Ectodermal cell (in vitro differentiated cells): ENCODE measurements around the gene KCNS1.

ENCODE experiments used
- H3K27ac ChIP-seq: 2 replicates; pipeline ENCODE4 v1.7.0; 2013; ENCODE audit warnings: mild to moderate bottlenecking, low read depth, low read length; ENCODE audit not compliant: insufficient read depth, poor library complexity, severe bottlenecking
- H3K27me3 ChIP-seq: 2 replicates; pipeline ENCODE4 v1.7.0; 2013; ENCODE audit warnings: mild to moderate bottlenecking, low read length; ENCODE audit not compliant: insufficient read depth, control insufficient read depth, poor library complexity, severe bottlenecking
- H3K36me3 ChIP-seq: one replicate; pipeline ENCODE4 v1.7.0; 2013; ENCODE audit warnings: low read length; ENCODE audit not compliant: control insufficient read depth, insufficient read depth
- H3K4me1 ChIP-seq: one replicate; pipeline ENCODE4 v1.7.0; 2013; ENCODE audit warnings: low read length; ENCODE audit not compliant: control insufficient read depth, insufficient read depth
- H3K4me3 ChIP-seq: 2 replicates; pipeline ENCODE4 v1.7.0; 2013; ENCODE audit warnings: low read depth, low read length, control low read depth; ENCODE audit not compliant: insufficient read depth
- H3K9me3 ChIP-seq: 2 replicates; pipeline ENCODE4 v1.7.0; 2013; ENCODE audit warnings: mild to moderate bottlenecking, low read length, moderate library complexity; ENCODE audit not compliant: control insufficient read depth
- WGBS, 2 experiments: methylation state at CpG; one replicate each; pipeline ENCODE4 v1.1.7; 2013; ENCODE audit warnings: missing lambda C conversion rate in 2 of 2; 5-methylcytosine and 5-hydroxymethylcytosine counted together

KCNS1 gene

DNA sequence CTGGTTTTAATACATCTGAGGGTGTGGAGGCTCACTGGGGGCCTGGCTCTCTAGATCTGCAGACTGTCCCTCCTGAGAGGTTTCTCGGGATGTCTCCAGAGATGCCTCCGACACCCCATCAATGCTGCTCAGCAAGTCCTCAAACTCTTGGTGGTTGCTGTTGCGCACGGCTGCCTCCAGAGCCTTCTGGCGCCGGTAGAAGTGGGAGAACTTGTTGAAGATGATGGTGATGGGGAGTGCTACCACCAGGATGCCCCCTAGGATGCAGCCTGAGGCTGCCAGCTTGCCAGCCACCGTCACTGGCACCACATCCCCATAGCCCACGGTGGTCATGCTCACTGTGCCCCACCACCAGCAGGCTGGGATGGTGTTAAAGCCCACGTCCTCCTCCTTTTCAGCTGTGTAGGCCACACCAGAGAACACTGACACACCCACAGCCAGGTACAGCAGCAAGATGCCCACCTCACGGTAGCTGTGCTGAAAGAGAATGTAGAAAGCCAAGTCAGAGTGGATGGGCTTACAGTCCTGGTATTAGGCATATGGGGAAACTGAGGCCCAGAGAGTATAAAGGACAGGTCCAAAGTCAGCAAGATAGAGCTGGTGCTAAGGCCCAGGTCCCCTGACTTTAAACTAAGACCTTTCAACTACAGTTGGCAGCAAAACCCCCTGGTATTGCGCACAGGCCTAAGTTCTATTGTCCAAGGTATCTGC is 5.9 kb downstream of the KCNS1 start:
- WGBS, 2 experiments: 93 to 95% methylated on average over 11 of the region's 11 CpGs
- Histone ChIP-seq H3K27me3 (peaks cover 24% of the 10 kb centered on the region), H3K4me1 (no peaks in the 10 kb centered on the region), H3K9me3 (no peaks in the 10 kb centered on the region), H3K4me3 (no peak overlapping the region), H3K36me3 (no peaks in the 10 kb centered on the region), H3K27ac (no peak overlapping the region)

GRCh38 chr20:45094201-45094600 is 6.7 kb downstream of the KCNS1 start:
- 90 to 96% methylated on average over 2 of the region's 2 CpGs for WGBS, 2 experiments
- Histone ChIP-seq H3K27me3 (peaks cover 16% of the 10 kb centered on the region), H3K4me3 (no peak overlapping the region), H3K9me3 (no peaks in the 10 kb centered on the region), H3K27ac (no peak overlapping the region), H3K36me3 (no peaks in the 10 kb centered on the region), H3K4me1 (no peaks in the 10 kb centered on the region)

DNA sequence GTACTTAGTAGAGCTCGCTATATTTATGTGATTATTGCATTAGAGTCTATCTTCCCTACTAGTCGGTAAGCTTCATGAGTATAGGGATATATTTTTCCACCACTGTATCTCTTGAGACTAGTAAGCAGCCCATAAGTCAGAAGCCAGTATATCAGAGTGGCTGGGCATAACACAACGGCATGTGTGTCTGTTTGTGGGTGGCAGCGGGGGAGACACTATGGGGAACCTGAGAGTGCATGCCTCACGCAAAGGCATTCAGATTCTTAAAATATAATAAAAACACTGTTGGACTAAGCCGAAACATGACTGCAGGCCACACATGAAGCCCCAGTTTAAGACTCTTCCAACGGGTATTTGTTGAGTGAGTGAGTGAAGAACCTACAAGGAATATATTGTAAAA is 8.0 kb downstream of the KCNS1 start:
- no peaks in the 10 kb centered on the region for H3K36me3 ChIP-seq
- peaks cover 3% of the 10 kb centered on the region for H3K27me3 ChIP-seq
- H3K9me3 ChIP-seq: no peaks in the 10 kb centered on the region
- H3K4me3 ChIP-seq: no peak overlapping the region
- no peak overlapping the region for H3K27ac ChIP-seq
- no peaks in the 10 kb centered on the region for H3K4me1 ChIP-seq
- WGBS, 2 experiments: 95 to 97% methylated on average over 6 to 7 of the region's 7 CpGs

- no peak overlapping the region for H3K4me3 ChIP-seq
- no peaks in the 10 kb centered on the region for H3K36me3 ChIP-seq
- no peak overlapping the region for H3K27ac ChIP-seq
- no peaks in the 10 kb centered on the region for H3K4me1 ChIP-seq
- WGBS, 2 experiments: 92 to 95% methylated on average over 3 of the region's 3 CpGs
- no peaks in the 10 kb centered on the region for H3K27me3 ChIP-seq
- H3K9me3 ChIP-seq: no peaks in the 10 kb centered on the region
Observed at GRCh38 chr20:45091366-45091765, 9.6 kb downstream of the KCNS1 start.

DNA sequence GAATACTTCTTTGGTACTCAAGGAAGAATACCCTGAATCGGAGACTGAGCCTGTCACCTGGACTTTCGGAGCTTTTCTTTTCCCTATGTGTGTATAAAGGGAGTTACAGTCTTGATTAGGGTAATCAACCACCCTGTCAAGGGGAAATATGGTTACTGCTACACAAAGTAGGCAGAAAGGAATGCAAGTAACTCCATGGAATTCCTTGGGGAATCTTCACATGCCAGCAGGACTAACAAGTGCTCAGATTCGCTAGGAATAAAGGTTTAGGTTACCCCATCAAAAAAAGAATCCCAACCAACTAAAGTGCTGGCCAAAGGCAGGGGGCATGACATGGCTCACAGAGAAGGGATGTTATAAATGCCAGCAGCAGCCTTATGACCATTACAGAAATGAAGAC is 10.4 kb downstream of the KCNS1 start:
- WGBS, 2 experiments: 90 to 91% methylated on average over 3 of the region's 3 CpGs
- Histone ChIP-seq H3K4me1 (no peaks in the 10 kb centered on the region), H3K9me3 (no peaks in the 10 kb centered on the region), H3K27ac (no peak overlapping the region), H3K36me3 (no peaks in the 10 kb centered on the region), H3K4me3 (no peak overlapping the region), H3K27me3 (no peaks in the 10 kb centered on the region)

- no peaks in the 10 kb centered on the region for H3K27me3 ChIP-seq
- H3K4me3 ChIP-seq: no peak overlapping the region
- WGBS, 2 experiments: 82 to 85% methylated on average over 7 of the region's 7 CpGs
- H3K4me1 ChIP-seq: no peaks in the 10 kb centered on the region
- H3K27ac ChIP-seq: no peak overlapping the region
- H3K36me3 ChIP-seq: peaks cover 2% of the 10 kb centered on the region
- H3K9me3 ChIP-seq: no peaks in the 10 kb centered on the region
Observed at GRCh38 chr20:45088247-45088646, 12.7 kb downstream of the KCNS1 start.

GRCh38 chr20:45087814-45088213 is 13.1 kb downstream of the KCNS1 start:
- 82 to 91% methylated on average over 1 of the region's 1 CpG for WGBS, 2 experiments
- Histone ChIP-seq H3K27me3 (no peaks in the 10 kb centered on the region), H3K4me1 (no peaks in the 10 kb centered on the region), H3K4me3 (no peak overlapping the region), H3K9me3 (no peaks in the 10 kb centered on the region), H3K36me3 (peaks cover 6% of the 10 kb centered on the region), H3K27ac (no peak overlapping the region)

DNA sequence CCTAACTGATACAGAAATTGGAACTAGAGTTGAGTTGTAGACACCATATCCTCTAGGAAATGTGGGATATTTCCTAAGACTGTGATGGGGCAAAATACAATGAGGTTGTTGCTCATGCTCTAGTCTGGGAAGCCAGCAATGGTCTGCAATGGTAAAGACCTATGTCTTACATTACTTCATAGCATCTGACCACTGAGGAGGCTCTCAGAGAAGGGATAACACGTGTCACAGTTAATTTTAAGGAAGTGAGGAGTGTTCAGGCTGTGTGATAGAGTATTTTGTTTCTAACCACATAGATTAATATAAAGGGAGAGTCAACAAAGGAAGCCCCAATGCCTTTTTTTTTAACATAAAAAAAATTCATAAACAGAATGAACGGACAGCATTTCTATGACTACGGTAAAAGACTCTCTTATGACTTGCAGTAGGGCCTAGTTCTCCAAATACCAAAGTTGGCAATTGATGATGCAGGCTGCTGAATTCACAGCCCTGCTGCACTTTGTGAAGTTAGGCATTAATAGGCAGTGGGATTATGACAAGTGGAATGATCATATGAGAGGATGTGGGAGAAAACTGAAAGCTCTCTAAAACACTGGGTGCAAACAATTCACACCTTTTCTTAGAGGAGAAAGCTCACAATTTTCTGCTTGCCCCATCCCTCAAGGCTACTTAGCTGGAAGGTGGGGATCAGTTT is 13.7 kb downstream of the KCNS1 start:
- Histone ChIP-seq H3K36me3 (peaks cover 7% of the 10 kb centered on the region), H3K4me3 (no peak overlapping the region), H3K27ac (no peak overlapping the region), H3K4me1 (no peaks in the 10 kb centered on the region), H3K9me3 (no peaks in the 10 kb centered on the region), H3K27me3 (no peaks in the 10 kb centered on the region)
- 90 to 99% methylated on average over 2 to 3 of the region's 3 CpGs for WGBS, 2 experiments

DNA sequence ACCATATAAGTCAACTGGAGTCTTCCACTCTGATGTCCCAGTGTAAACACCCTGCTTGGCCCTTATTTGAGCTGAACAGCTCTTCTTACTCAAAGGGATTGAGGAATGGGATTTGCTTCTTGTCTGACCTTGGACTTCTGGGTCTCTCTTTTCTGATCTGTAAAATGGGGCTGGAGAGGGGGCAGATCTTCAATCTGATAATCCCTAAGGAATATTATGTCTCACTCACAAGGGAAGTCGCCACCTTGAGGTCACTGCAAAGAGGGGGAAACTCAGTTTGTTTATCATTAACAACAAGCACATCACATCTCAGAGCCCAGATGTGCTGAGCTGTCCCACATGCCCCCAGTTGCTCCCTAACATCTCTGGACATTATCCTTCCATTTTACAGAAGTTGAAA is 15.1 kb downstream of the KCNS1 start:
- H3K4me3 ChIP-seq: no peak overlapping the region
- H3K27ac ChIP-seq: no peak overlapping the region
- peaks cover 15% of the 10 kb centered on the region for H3K36me3 ChIP-seq
- WGBS, 2 experiments: 83 to 86% methylated on average over 1 of the region's 1 CpG
- no peaks in the 10 kb centered on the region for H3K4me1 ChIP-seq
- no peaks in the 10 kb centered on the region for H3K9me3 ChIP-seq
- no peaks in the 10 kb centered on the region for H3K27me3 ChIP-seq

- Histone ChIP-seq H3K9me3 (no peaks in the 10 kb centered on the region), H3K36me3 (peaks cover 20% of the 10 kb centered on the region), H3K27me3 (no peaks in the 10 kb centered on the region), H3K27ac (no peak overlapping the region), H3K4me1 (no peaks in the 10 kb centered on the region), H3K4me3 (no peak overlapping the region)
- WGBS, 2 experiments: 91 to 96% methylated on average over 2 of the region's 2 CpGs
Observed at GRCh38 chr20:45085289-45085688, 15.6 kb downstream of the KCNS1 start.
